K562 (cell line): Measurements from ENCODE around the gene WDR55. TPM values are rescaled to one million over a fixed set of nuclear protein-coding genes. Genes with fewer than 3 reads are reported as not detected.

Source experiments
- ARID4B ChIP-seq: sonication (generic); formaldehyde crosslinking; IDR thresholded peaks from 2 replicates; pipeline ENCODE4 v1.8.0; 2022; ENCODE audit warnings: mild to moderate bottlenecking, missing genetic modification reagents
- CBX2 ChIP-seq: fragments of 200-600 bp; sonication (generic); IDR thresholded peaks from one replicate; pipeline ENCODE4 v1.6.1; 2012; ENCODE audit warnings: mild to moderate bottlenecking, low read length, inconsistent platforms; ENCODE audit not compliant: insufficient read depth, poor library complexity, severe bottlenecking
- ESRRB ChIP-seq: fragments of 250-450 bp; sonication (Bioruptor Pico); IDR thresholded peaks from 2 replicates; pipeline ENCODE4 v1.5.0; 2020; ENCODE audit warnings: mild to moderate bottlenecking, moderate library complexity, borderline replicate concordance
- LCOR ChIP-seq: sonication (generic); formaldehyde crosslinking; IDR thresholded peaks from 2 replicates; pipeline ENCODE4 v1.8.0; 2022; ENCODE audit warnings: mild to moderate bottlenecking, missing genetic modification reagents
- MEIS2 ChIP-seq: fragments of 450-650 bp; IDR thresholded peaks from 2 replicates; pipeline ENCODE4 v1.6.1; 2014; ENCODE audit warnings: mild to moderate bottlenecking; ENCODE audit not compliant: partially characterized antibody
- NELFE ChIP-seq: IDR thresholded peaks from 2 replicates; pipeline ENCODE4 v1.6.1; 2011; ENCODE audit warnings: mild to moderate bottlenecking; ENCODE audit not compliant: insufficient read depth, insufficient read length
- NFATC3 ChIP-seq: fragments of 450-650 bp; IDR thresholded peaks from 2 replicates; pipeline ENCODE4 v1.6.1; 2017; ENCODE audit warnings: mild to moderate bottlenecking
- SMARCE1 ChIP-seq: fragments of 450-650 bp; IDR thresholded peaks from 2 replicates; pipeline ENCODE4 v1.7.1; 2016; ENCODE audit warnings: mild to moderate bottlenecking
- SMC3 ChIP-seq: conservative IDR thresholded peaks from 2 replicates; pipeline ENCODE4 v1.6.1; 2011; ENCODE audit warnings: low read depth, low read length, improper control_type of control experiment; ENCODE audit not compliant: insufficient read depth
- ZEB2 ChIP-seq: fragments of 450-650 bp; IDR thresholded peaks from 2 replicates; pipeline ENCODE4 v1.6.1; 2016
- ZNF609 ChIP-seq: sonication (generic); formaldehyde crosslinking; IDR thresholded peaks from 2 replicates; pipeline ENCODE4 v1.8.1; 2023; ENCODE audit warnings: missing genetic modification reagents, mild to moderate bottlenecking, borderline replicate concordance
- ZNF717 ChIP-seq: fragments of 250-450 bp; sonication (Bioruptor Pico); IDR thresholded peaks from 2 replicates; pipeline ENCODE4 v1.5.0; 2021
- ZNF740 ChIP-seq, 3 experiments: fragments of 200-800 bp in 1 of 3; sonication (Bioruptor generic) in 1 of 3; sonication (generic) in 1 of 3; formaldehyde crosslinking in 1 of 3; IDR thresholded peaks; 2 replicates each; pipeline versions ENCODE4 v1.6.1 to v1.8.0; 2016 to 2022; ENCODE audit warnings: mild to moderate bottlenecking in 2 of 3, missing compliant biosample characterization in 2 of 3, missing genetic modification characterization in 2 of 3, missing genetic modification reagents in 1 of 3
- ZNF79 ChIP-seq: fragments of 250-450 bp; sonication (Bioruptor Pico); IDR thresholded peaks from 2 replicates; pipeline ENCODE4 v1.4.0; 2020; ENCODE audit warnings: low read depth, mild to moderate bottlenecking, moderate library complexity
- polyA plus RNA-seq, 8 experiments: library from polyadenylated mRNA; depleted of rRNA in 4 of 8; stranded (reverse) in 5 of 8; unstranded in 3 of 8; fragments of >200 nt; fragmentation: Nextera tagmentation in 2 of 8; fragmentation: Illumina TruSeq in 1 of 8; extraction: Ambion mirVana in 2 of 8; extraction: Trizol in 1 of 8; gene quantifications; 2 replicates each; pipeline versions ENCODE4 v1.2.1 to v1.2.3, GENCODE V29; 2011 to 2014; ENCODE audit warnings: inconsistent platforms in 1 of 8, missing spikeins in 1 of 8
- total RNA-seq, 7 experiments: library from RNA; depleted of rRNA in 6 of 7; stranded (reverse); fragments of >200 nt in 6 of 7; fragmentation: Illumina TruSeq in 2 of 7; extraction: Trizol in 2 of 7; gene quantifications; 2 replicates each; pipeline versions ENCODE4 v1.2.1 to v1.2.3, GENCODE V29; 2011 to 2021; ENCODE audit warnings: low replicate concordance in 1 of 7
- TF ChIP-seq, protein P1 (sequence below): fragments of 450-650 bp; IDR thresholded peaks from 2 replicates; pipeline ENCODE4 v1.6.1; 2017; ENCODE audit warnings: mild to moderate bottlenecking, moderate library complexity

The WDR55 gene
- total and polyA plus RNA-seq, 9 of the 15 experiments (the other 6 are each of a cell fraction or from before 2014, with no cell fraction given), result 5.2 to 45.0 (median 29.3) TPM

GRCh38 chr5:140639148-140639981 is 25.3 kb upstream of the WDR55 start, which contains the start of gene TMCO6 (continued):
- TF ChIP-seq ARID4B (0 out of 2 replicates have a peak, but pooled peaks have one; percentile 70), LCOR (CRISPR knock-in tag) (peak; percentile 84), NFATC3 (no peak), ZNF79 (CRISPR knock-in tag) (no peak), NELFE (no peak), CBX2 (no peak), ESRRB (no peak), ZNF717 (no peak), ZNF609 (CRISPR knock-in tag) (no peak), MEIS2 (peak; percentile 97), ZNF740 (CRISPR knock-in tag; IDR thresholded peaks at IDR 0.05) (no peak), ZNF740 (tag; IDR thresholded peaks at IDR 0.05) (no peak), ZEB2 (no peak), SMC3 (peak; percentile 24; the same call in 1 of the 2 replicates), SMARCE1 (0 out of 2 replicates have a peak, but pooled peaks have one; percentile 41)
- TF ChIP-seq, protein P1, sequence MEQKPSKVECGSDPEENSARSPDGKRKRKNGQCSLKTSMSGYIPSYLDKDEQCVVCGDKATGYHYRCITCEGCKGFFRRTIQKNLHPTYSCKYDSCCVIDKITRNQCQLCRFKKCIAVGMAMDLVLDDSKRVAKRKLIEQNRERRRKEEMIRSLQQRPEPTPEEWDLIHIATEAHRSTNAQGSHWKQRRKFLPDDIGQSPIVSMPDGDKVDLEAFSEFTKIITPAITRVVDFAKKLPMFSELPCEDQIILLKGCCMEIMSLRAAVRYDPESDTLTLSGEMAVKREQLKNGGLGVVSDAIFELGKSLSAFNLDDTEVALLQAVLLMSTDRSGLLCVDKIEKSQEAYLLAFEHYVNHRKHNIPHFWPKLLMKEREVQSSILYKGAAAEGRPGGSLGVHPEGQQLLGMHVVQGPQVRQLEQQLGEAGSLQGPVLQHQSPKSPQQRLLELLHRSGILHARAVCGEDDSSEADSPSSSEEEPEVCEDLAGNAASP, result no peak; the same call in none of the 2 replicates
